GM12801 (cell line): ENCODE results near the gene EEF1G.

Source experiments
- CTCF ChIP-seq: IDR thresholded peaks from one replicate; pipeline ENCODE4 v1.5.1; 2011; ENCODE audit warnings: control low read depth; ENCODE audit not compliant: insufficient read length; ENCODE audit errors: extremely low read depth

The EEF1G gene

DNA sequence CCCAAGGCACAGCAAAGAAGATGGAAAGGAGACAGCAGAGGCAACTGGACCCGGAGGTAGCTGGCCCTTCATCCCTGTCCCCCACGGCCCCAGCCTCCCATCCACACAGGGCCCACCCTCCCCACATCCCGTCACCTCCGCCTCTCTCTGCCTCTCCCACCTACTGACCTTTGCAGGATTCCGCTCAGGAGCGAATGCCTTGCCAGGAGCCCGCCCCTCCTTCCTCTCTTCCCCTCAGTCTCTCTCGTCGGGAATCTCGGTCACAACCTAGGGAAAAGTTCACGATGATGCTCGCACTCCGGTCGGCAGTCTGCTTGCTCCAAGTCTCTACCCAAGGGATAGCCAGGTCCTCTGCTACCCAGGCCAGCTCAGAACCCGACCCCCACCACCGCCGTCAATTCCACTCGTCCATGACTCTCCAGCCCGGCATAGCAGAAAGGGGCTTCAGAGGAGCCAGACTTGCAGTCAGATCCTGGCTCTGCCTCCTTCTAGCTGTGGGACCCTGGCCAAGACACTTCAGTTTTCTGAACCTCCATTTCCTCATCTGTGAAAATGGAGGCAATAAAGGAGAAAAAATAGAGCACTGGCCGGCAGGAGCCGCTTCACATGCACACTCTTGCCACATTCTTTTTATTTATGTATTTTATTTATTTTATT, 37.3 kb downstream of the EEF1G start:
- no peak for TF ChIP-seq CTCF

GRCh38 chr11:62535802-62536201, 37.9 kb downstream of the EEF1G start:
- no peak for TF ChIP-seq CTCF

- no peak for TF ChIP-seq CTCF
Measured at GRCh38 chr11:62534779-62535545, 38.7 kb downstream of the EEF1G start.

DNA sequence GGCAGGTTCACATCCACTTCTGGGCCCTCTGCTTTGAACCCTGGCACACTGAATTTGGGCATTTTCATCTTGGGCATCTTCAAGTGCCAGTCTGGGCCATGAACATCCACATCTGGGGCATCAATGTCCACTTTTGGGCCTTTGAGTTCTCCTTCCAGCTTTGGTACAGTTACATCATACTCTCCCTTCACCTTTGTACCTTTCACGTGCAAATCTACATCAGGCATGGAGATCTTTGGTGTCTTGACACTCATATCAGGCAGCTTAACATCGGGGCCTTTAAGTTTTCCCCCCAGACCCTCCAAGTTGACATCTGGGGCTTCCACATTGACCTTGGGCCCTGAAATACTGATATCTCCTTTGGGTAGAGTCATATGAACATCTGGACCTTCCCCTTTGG, 41.6 kb downstream of the EEF1G start:
- no peak for TF ChIP-seq CTCF

GRCh38 chr11:62516736-62517371, 56.8 kb downstream of the EEF1G start:
- no peak for TF ChIP-seq CTCF

DNA sequence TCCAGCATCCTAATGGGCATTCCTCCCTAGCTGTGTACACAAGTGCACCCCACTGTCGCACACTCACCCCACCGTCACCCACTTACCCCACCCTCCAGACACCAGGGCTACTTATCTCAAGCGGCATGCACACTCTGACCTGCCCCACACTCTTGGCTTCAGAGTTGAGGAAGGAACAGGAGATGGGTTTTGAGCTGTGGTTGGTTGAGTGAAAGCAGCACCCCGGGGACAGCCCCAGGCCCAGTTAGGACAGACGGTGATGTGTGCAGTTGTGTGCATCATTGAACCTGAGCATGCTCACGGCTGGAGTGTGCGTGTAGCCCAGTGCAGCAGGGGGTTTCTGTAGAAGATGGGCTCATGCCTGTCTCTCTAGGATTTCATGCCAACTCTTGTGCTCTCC, 59.5 kb downstream of the EEF1G start:
- TF ChIP-seq CTCF, result no peak

DNA sequence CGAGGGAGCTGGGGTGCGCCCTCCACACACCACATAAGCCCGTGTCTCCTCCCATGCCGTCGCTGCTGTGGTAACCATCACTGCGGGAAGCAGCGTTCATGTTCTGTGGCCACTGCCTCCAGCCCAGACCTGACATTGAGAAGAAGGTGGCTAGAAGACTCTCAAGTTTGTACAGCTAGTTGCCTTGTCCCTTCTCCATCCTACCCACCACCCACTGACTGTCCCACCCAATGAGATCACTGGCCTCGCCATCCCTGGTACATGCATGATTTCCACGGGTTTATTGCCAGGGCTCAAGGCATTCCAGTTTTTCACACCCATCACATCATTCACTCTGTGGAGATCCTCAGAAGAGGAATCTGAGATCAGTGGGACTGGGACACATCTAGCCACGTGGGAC, 60.1 kb downstream of the EEF1G start:
- TF ChIP-seq CTCF, result no peak
